ENCODE measurements around the gene GSTM5. TPM values are rescaled to one million over a fixed set of nuclear protein-coding genes. Genes with fewer than 3 reads are reported as not detected.
"Not testable (repeated sequence)": the region's sequence is repeated elsewhere in the genome, so short reads cannot be mapped to it uniquely, and the experiment has no call there.

Gene GSTM5
- total RNA-seq, 1 donor from 2014 or later, result 18.1 TPM

DNA sequence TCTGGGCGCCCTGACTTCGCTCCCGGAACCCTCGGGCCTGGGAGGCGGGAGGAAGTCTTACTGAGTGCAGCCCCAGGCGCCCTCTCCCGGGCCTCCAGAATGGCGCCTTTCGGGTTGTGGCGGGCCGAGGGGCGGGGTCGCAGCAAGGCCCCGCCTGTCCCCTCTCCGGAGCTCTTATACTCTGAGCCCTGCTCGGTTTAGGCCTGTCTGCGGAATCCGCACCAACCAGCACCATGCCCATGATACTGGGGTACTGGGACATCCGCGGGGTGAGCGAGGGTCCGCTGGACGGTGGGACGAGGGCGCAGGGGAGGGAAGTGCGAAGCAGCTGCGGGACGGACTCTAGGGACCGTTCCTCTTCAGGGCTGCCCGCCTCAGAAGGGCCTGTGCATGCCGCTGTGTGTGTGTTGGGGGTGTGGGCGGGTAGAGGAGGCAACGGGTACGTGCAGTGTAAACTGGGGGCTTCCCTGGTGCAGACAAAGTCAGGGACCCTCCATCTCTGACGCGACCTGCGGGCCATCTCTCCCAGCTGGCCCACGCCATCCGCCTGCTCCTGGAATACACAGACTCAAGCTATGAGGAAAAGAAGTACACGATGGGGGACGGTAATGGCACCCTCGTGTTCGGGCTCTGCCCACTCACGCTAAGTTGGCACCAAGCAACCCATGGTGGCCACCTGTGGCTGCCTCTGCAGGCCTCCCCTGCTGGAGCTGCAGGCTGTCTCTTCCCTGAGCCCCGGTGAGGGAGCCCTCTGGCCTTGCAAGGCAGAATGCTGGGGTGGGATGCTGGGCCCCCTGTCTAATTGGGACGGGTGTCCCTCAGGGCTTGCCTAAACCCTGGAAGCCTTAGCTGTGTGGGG, 24.2 kb upstream of the GSTM5 start, which contains the start of gene GSTM1:
Gene GSTM1 (plus strand): TSS at position 177 of the 859 bp plus-strand sequence. CDS start 57 bp downstream, at position 234.
- no peak for DNase-seq
- ATAC-seq, result no peak
- TF ChIP-seq, protein P1, sequence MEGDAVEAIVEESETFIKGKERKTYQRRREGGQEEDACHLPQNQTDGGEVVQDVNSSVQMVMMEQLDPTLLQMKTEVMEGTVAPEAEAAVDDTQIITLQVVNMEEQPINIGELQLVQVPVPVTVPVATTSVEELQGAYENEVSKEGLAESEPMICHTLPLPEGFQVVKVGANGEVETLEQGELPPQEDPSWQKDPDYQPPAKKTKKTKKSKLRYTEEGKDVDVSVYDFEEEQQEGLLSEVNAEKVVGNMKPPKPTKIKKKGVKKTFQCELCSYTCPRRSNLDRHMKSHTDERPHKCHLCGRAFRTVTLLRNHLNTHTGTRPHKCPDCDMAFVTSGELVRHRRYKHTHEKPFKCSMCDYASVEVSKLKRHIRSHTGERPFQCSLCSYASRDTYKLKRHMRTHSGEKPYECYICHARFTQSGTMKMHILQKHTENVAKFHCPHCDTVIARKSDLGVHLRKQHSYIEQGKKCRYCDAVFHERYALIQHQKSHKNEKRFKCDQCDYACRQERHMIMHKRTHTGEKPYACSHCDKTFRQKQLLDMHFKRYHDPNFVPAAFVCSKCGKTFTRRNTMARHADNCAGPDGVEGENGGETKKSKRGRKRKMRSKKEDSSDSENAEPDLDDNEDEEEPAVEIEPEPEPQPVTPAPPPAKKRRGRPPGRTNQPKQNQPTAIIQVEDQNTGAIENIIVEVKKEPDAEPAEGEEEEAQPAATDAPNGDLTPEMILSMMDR (IDR thresholded peaks at IDR 0.05), result no peak
- Histone ChIP-seq H3K4me3 (no peak within 1 kb of the TSS), H3K27me3 (no peaks in the 10 kb centered on the region), H3K4me1 (no peaks in the 10 kb centered on the region), H3K27ac (no peak within 1 kb of the TSS), H3K36me3 (no peaks in the 10 kb centered on the region), H3K9me3 (no peaks in the 10 kb centered on the region)
- intact Hi-C loops (cut with DNase I), result no loop called here

DNA sequence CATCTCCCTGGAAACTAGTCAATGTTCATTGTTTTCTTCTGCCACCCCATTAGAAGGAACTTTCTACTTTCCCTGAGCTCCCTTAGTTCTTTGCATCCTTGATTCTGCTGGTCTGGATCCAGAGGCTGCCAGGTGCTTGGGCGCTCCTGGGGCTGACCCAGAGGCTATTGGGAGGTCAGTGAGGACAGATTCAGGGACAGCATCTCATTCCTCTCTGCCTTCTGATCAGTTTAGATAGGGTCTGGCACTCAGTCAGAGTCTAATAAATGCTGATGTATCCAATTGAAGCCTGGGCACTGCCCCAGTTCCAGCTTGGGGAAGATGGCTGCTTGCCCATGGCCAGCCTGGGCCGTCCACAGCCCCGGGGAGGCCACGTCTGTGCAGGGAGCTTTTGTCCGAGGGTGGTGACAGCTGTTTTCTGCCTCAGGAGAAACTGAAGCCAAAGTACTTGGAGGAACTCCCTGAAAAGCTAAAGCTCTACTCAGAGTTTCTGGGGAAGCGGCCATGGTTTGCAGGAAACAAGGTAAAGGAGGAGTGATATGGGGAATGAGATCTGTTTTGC, 22.1 kb upstream of the GSTM5 start:
- ATAC-seq (no peak), DNase-seq (no peak)
- no peaks in the 10 kb centered on the region for H3K27me3 ChIP-seq
- H3K27ac ChIP-seq, result no peak overlapping the region
- TF ChIP-seq, protein P1 (IDR thresholded peaks at IDR 0.05), result no peak
- no peaks in the 10 kb centered on the region for H3K36me3 ChIP-seq
- no peaks in the 10 kb centered on the region for H3K4me1 ChIP-seq
- no peak overlapping the region for H3K4me3 ChIP-seq
- intact Hi-C loops (cut with DNase I), result no loop called here
- H3K9me3 ChIP-seq, result no peaks in the 10 kb centered on the region

DNA sequence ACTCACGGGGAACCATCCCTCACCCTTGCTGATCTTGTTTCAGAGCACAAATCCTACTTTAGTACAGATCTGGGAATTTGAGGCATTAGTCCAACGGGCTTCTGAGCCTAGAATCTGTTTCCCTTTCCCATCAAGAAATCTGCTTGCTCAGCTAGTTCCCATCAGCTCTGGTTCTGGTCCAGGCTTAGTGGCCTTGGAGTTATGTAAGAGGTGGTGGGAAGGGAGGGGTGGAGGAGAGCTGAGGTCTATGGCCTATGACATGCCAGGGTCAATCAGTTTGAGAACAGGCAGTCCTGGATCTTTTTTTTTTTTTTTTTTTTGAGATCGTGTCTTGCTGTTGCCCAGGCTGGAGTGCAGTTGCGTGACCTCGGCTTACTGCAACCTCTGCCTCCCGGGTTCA, 20.3 kb upstream of the GSTM5 start:
- ATAC-seq, result no peak
- TF ChIP-seq, protein P1 (IDR thresholded peaks at IDR 0.05), result no peak
- H3K27ac ChIP-seq, result no peak overlapping the region

DNA sequence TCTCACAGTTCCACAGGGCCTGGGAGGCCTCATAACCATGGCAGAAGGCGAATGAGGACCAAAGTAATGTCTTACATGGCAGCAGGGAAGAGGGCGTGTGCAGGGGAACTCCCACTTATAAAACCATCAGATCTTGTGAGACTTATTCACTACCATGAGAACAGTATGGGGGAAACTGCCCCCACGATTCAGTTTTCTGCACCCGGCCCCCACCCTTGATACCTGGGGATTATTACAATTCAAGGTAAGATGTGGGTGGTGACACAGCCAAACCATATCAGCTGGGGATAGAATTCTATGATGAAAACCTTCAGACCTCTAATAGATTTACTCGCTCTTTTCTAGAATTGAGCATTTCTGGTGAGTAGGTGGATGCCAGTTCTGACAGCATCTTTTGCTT, 17.7 kb upstream of the GSTM5 start:
- H3K27ac ChIP-seq; DNase-seq; H3K27me3 ChIP-seq; H3K36me3 ChIP-seq; H3K9me3 ChIP-seq; intact Hi-C loops (cut with DNase I); H3K4me1 ChIP-seq; ATAC-seq; H3K4me3 ChIP-seq: not testable (repeated sequence)

More for the DNA sequence above, 20.3 kb upstream of the GSTM5 start:
- no peak for DNase-seq
- intact Hi-C loops (cut with DNase I), result no loop called here
- H3K36me3 ChIP-seq, result no peaks in the 10 kb centered on the region
- no peak overlapping the region for H3K4me3 ChIP-seq
- no peaks in the 10 kb centered on the region for H3K9me3 ChIP-seq
- H3K27me3 ChIP-seq, result no peaks in the 10 kb centered on the region
- no peaks in the 10 kb centered on the region for H3K4me1 ChIP-seq

DNA sequence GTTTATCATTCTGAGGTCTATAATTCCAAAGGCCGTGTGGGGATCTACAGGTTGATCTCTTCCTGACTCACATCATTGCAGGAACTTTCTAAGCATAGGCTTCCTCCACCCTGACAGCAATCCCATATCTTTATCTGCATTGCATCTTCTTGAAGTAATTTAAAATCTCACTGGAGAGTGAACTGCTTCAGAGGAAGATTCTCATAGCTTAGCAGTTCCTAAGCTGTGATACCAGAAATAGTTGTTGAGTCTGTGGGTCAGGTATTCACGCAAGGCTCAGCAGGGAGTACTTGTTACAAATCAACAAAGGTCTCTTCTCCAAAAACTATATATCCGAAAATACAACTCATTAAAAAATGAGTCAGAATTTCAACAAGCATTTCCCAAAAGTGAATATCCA, 16.9 kb upstream of the GSTM5 start:
- intact Hi-C loops (cut with DNase I); DNase-seq; H3K36me3 ChIP-seq; H3K27ac ChIP-seq; H3K4me1 ChIP-seq; H3K27me3 ChIP-seq; H3K4me3 ChIP-seq; H3K9me3 ChIP-seq; ATAC-seq: not testable (repeated sequence)

DNA sequence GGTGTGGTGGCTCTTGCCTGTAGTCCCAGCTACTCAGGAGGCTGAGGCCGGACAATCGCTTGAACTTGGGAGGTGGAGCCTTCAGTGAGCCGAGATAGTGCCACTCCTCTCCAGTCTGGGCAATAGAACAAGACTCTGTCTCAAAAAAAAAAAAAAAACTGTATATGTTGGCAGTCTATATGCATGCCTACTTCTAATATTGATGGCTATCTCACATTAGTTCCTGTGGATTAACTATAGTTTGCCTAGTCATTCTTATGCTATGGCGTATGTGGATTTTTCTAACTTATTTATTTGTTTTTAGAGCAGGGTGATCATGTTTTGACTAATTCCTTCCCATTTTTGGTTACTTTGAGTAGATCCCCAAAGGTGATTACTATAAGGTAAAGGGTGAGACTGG, 15.0 kb upstream of the GSTM5 start:
- DNase-seq (no peak), ATAC-seq (no peak)
- no peak overlapping the region for H3K27ac ChIP-seq
- no peaks in the 10 kb centered on the region for H3K9me3 ChIP-seq
- H3K36me3 ChIP-seq, result no peaks in the 10 kb centered on the region
- TF ChIP-seq, protein P1 (IDR thresholded peaks at IDR 0.05), result no peak
- intact Hi-C loops (cut with DNase I), result no loop called here
- H3K4me3 ChIP-seq, result no peak overlapping the region
- no peaks in the 10 kb centered on the region for H3K27me3 ChIP-seq
- H3K4me1 ChIP-seq, result no peaks in the 10 kb centered on the region

DNA sequence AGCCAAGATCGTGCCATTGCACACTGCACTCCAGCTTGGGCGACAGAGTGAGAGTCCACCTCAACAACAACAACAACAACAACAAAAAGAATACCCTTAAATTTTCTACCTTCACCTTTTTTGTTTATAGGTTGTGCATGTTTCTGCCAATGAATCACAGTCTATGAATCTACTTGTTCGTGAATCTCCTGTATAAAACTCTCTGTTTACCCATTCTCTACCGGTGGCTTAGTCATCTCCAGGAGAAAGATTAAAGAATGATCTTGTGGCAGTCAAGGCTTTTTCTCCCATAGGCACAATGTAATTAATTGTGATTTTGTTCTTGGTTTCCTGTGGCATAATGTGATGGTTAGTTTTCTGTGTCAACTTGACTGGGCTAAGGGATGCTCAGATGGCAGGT, 14.2 kb upstream of the GSTM5 start:
- H3K4me3 ChIP-seq; H3K9me3 ChIP-seq; ATAC-seq; H3K4me1 ChIP-seq; H3K27me3 ChIP-seq; intact Hi-C loops (cut with DNase I); H3K36me3 ChIP-seq; DNase-seq; H3K27ac ChIP-seq: not testable (repeated sequence)

DNA sequence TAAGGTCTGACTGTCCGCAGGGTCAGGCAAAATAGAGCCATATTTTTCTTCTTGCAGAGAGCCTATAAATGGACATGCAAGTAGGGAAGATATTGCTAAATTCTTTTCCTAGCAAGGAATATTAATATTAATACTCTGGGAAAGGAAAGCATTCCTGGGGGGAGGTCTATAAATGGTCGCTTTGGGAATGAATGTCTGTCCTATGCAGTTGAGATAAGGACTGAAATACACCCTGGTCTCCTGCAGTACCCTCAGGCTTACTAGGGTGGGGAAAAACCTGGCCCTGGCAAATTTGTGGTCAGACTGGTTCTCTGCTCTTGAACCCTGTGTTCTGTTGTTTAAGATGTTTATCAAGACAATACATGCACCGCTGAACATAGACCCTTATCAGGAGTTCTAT, 9.1 kb upstream of the GSTM5 start:
- intact Hi-C loops (cut with DNase I); H3K9me3 ChIP-seq; DNase-seq; H3K4me1 ChIP-seq; H3K4me3 ChIP-seq; H3K27me3 ChIP-seq; H3K36me3 ChIP-seq; H3K27ac ChIP-seq; ATAC-seq: not testable (repeated sequence)
